ENCODE measurements around the gene PDXDC1.
"Not testable (repeated sequence)": the region's sequence is repeated elsewhere in the genome, so short reads cannot be mapped to it uniquely, and the experiment has no call there.

PDXDC1 gene

GRCh38 chr16:15029749-15030148 lies 54.9 kb downstream of the PDXDC1 start:
- H3K4me3 ChIP-seq (replicated peaks; ENCODE audit: insufficient read depth, low read length); DNase-seq (ENCODE audit: low read depth in 1 of 2, low spot score in 1 of 2); H3K27me3 ChIP-seq (ENCODE audit: insufficient read depth, poor library complexity, severe bottlenecking); H3K27ac ChIP-seq (replicated peaks): not testable (repeated sequence)
- TF ChIP-seq POLR2AphosphoS5 (IDR thresholded peaks at IDR 0.05; ENCODE audit: low read depth) = 0 out of 2 replicates have a peak, but pooled peaks have one; percentile 10

GRCh38 chr16:15031179-15031578 lies 56.4 kb downstream of the PDXDC1 start:
- Histone ChIP-seq H3K27me3 (ENCODE audit: insufficient read depth, poor library complexity, severe bottlenecking) (no peaks in the 10 kb centered on the region), H3K4me3 (replicated peaks; ENCODE audit: insufficient read depth, low read length) (no peak overlapping the region), H3K27ac (replicated peaks) (peak overlapping the region; percentile 49)
- peak in 1 of 2 experiments; percentile 74 for DNase-seq (ENCODE audit: low read depth in 1 of 2, low spot score in 1 of 2)
- TF ChIP-seq REST (IDR thresholded peaks at IDR 0.05; ENCODE audit: insufficient replicate concordance, low read depth) (no peak), SPI1 (IDR thresholded peaks at IDR 0.05; ENCODE audit: borderline replicate concordance, low read depth) (no peak), GABPA (IDR thresholded peaks at IDR 0.05; ENCODE audit: low read depth) (no peak), CTCF (IDR thresholded peaks at IDR 0.05; ENCODE audit: insufficient read depth, low read length) (no peak), POLR2AphosphoS5 (IDR thresholded peaks at IDR 0.05; ENCODE audit: low read depth) (no peak)

GRCh38 chr16:15031586-15031985 lies 56.8 kb downstream of the PDXDC1 start:
- no peaks in the 10 kb centered on the region for H3K27me3 ChIP-seq (ENCODE audit: insufficient read depth, poor library complexity, severe bottlenecking)

GRCh38 chr16:15032547-15033308 lies 57.9 kb downstream of the PDXDC1 start:
- peak in 1 of 2 experiments; percentile 23 for DNase-seq (ENCODE audit: low read depth in 1 of 2, low spot score in 1 of 2)
- no peak for TF ChIP-seq CTCF (IDR thresholded peaks at IDR 0.05; ENCODE audit: insufficient read depth, low read length)
- TF ChIP-seq POLR2AphosphoS5 (IDR thresholded peaks at IDR 0.05; ENCODE audit: low read depth) = no peak
- H3K27ac ChIP-seq (replicated peaks) = no peak overlapping the region
- H3K4me3 ChIP-seq (replicated peaks; ENCODE audit: insufficient read depth, low read length) = no peak overlapping the region
- no peaks in the 10 kb centered on the region for H3K27me3 ChIP-seq (ENCODE audit: insufficient read depth, poor library complexity, severe bottlenecking)

More at GRCh38 chr16:15031586-15031985, 56.8 kb downstream of the PDXDC1 start:
- peak; percentile 26; the same call in 1 of the 2 replicates for TF ChIP-seq SPI1 (IDR thresholded peaks at IDR 0.05; ENCODE audit: borderline replicate concordance, low read depth)
- no peak for TF ChIP-seq POLR2AphosphoS5 (IDR thresholded peaks at IDR 0.05; ENCODE audit: low read depth)
- no peak for TF ChIP-seq GABPA (IDR thresholded peaks at IDR 0.05; ENCODE audit: low read depth)
- no peak for TF ChIP-seq REST (IDR thresholded peaks at IDR 0.05; ENCODE audit: insufficient replicate concordance, low read depth)
- H3K27ac ChIP-seq (replicated peaks) = peak overlapping the region; percentile 49
- DNase-seq (ENCODE audit: low read depth in 1 of 2, low spot score in 1 of 2) = peak in 1 of 2 experiments; percentile 43
- no peak overlapping the region for H3K4me3 ChIP-seq (replicated peaks; ENCODE audit: insufficient read depth, low read length)

All from HL-60 (cell line).